Jurkat, Clone E6-1 (cell line): ENCODE results near the gene PDIK1L.
A peak's percentile ranks its signal among the peaks of the same experiment; 100 is the strongest.

ENCODE experiments used
- DNase-seq: peaks from one replicate; pipeline ENCODE4 v3.0.0-alpha.2; 2011; ENCODE audit warnings: low read depth, low spot score
- H3K4me3 ChIP-seq: 2 replicates; pipeline ENCODE4 v1.5.1; 2011; ENCODE audit warnings: mild to moderate bottlenecking, low read length, control low read depth, moderate library complexity

The PDIK1L gene

GRCh38 chr1:26164036-26164860, 52.6 kb downstream of the PDIK1L start:
- no peak for DNase-seq
- peak overlapping the region; percentile 38 for H3K4me3 ChIP-seq

DNA sequence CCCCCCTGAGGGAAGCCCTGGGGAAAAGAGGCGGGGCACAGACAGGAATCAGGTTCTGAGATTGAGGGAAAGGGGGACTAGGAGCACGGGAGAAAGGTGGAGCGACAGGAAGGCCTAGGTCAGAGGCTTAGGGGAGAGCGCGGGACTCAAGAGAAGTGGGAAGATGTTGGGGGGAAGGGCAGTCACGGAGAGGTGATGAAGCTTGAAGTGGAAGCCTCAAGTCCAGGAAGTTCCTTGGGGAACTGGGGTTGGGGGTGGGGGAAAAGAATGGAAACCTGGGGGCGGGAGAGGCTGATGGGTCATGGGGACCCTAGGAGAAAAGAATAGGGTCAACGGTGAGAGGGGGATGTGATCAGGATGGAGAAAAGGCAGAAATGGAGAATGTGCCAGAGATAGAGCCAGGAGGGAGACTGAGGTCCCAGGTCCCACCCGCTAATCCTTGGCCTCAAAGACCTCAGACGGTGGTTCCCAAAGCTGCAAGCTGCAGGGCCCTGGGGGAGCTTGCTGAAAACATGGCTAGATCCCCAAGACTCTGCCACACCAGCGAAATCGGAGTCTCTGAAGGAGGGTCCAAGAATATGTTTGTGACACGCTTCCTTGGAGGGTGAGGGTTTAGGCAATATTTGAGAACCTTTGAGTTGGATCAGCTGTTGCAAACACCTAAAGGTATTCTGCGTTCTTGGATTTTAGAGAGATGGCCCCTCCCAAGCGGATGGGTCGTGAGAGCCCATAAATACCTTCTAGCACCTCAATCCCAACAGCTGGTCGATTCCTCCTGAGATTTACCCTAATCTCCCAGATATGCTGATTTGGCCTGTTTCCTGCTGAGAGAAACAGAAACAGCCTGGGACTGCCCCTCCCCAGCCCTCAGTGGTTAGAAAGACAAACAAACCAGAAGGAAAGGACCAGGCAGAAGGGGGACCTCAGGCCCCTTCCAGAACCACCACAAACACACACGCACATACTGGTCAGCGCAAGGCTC, 53.5 kb downstream of the PDIK1L start:
- no peak for DNase-seq
- no peak overlapping the region for H3K4me3 ChIP-seq

DNA sequence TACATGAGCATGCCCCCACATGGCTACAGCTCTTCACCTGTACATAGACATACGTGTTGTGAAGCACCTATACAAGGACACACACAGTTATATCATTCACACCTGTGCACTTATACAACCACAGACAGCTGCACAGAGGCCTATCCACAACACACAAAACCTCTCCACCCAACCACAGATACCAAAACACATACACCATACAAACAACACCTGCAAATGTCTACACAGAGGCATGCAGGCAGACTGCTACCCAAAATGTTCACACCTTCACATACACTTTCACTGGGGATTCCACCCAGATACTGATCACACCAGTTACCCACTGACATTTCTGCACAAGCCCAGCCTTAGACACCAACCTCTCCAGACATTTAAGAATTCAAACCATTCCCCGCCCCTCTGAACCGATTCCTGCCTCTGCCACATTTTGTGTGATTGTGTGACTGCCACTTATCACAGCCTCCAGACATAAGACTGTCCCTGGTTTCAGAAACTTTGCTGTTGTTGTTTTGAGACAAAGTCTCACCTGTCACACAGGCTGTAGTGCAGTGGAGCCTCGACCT, 55.2 kb downstream of the PDIK1L start:
- no peak overlapping the region for H3K4me3 ChIP-seq
- DNase-seq = peak; percentile 67

GRCh38 chr1:26168410-26169197, 57.0 kb downstream of the PDIK1L start, which contains the start of gene C1orf232:
Gene C1orf232, minus strand, starts transcription at chr1:26168963. Its CDS starts 464 bp downstream, at chr1:26168499.
- DNase-seq = no peak
- H3K4me3 ChIP-seq = peak within 1 kb of the TSS; percentile 84

DNA sequence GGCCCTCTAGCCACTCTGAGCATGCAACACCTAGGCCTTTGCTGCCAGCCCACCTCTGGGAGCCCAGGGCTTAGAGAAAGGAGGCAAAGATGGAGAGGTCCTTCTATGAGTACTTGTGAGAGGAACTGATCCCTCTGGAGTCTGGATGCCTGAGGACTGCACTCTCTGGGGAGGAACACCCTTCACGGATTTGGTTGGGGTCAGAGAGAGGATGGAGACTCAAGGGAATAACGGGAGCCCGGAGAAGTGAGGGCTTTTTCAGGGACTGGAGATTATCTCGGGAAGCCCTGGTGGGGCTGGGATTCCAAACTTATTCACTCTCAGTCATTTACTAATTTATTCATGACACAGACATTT, 57.6 kb downstream of the PDIK1L start:
- H3K4me3 ChIP-seq = peak overlapping the region; percentile 84
- DNase-seq = no peak

- DNase-seq = peak; percentile 76
- peak within 1 kb of the TSS; percentile 84 for H3K4me3 ChIP-seq
Measured at GRCh38 chr1:26169669-26170471, 58.2 kb downstream of the PDIK1L start, which contains the start of gene ZNF593. Gene ZNF593, plus strand, starts transcription at chr1:26169908. Its CDS starts 76 bp downstream, at chr1:26169984.

DNA sequence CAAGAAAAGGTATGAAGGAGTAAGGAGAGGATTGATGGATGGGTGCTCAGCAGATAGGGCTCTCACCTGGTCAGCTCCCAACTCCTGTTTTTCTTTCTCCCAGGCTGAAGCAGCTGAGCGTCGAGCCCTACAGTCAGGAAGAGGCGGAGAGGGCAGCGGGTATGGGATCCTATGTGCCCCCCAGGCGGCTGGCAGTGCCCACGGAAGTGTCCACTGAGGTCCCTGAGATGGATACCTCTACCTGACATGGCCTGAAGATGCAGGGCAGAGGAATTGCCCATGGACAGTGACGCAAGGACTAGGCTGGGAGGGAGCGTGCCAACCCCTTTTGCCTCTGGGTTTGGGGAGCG, 58.8 kb downstream of the PDIK1L start:
- H3K4me3 ChIP-seq = peak overlapping the region; percentile 84
- DNase-seq = no peak

DNA sequence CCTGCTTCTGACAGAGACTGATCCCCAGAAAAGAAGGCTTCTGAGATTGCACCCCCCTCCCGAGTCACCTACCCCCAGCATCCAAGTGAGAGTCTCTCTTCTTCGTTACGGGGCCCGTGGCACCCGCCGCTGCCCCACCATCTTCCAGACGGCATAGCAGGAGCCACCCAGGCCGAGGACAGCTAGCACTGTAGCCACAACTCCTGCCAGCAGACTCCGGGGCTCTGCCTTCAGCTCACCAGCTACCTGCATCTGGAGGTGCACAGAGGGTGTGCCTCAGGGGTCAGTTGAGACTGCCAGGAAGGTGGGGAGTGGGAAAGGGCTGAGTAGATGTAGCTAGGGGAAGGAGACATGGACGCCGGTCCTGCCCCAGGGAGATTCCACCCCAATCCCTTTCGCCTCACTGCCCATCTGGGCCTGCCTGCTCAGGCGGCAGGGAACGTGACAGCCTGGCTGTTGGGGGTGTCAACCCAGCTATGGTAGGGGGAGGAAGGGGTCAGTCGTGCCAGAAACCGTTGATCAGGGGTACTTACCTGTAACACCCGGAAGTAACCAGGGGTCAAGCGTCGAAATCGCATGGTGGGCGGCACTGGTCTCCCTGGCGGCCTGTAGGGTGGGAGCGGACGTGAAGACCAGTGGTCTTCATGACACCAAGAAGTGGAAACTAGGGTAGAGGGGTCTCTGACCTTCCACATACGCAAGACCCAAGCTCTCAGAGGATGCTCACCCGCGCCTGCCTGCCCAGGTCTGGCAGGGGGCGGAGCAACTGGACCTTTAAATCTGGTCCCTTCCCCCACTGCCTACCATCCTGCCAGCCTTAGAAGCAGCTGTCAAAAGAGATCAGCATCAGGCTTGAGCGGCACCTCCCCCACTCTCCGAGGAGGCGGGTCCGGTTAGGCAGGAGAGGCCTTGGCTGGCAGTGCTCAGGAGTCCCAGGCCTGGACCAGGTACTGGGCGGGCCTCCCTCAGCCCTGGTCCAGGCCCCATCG, 59.8 kb downstream of the PDIK1L start, which contains the start of gene ZNF593OS:
ZNF593OS (minus strand) TSS at position 749 of the 989 bp plus-strand sequence; CDS start at position 578, 171 bp downstream.
- DNase-seq = no peak
- H3K4me3 ChIP-seq = peak within 1 kb of the TSS; percentile 84
